IMR-90 (cell line): Measurements from ENCODE around the gene COL23A1. TPM values are rescaled to one million over a fixed set of nuclear protein-coding genes. Genes with fewer than 3 reads are reported as not detected.

ENCODE experiments used
- ATAC-seq: fragments of 200-7000 bp; cut with Tn5 transposase; 2 replicates; pipeline ENCODE4 v1.9.1; 2020; ENCODE audit warnings: low read depth, mild to moderate bottlenecking, moderate library complexity
- BruUV-seq: library from RNA; stranded (reverse); fragments of 400-500 nt; replicated peaks from 2 replicates; lab custom pipeline; 2021; lab: Mats Ljungman, UMichigan
- CTCF ChIA-PET: fragments of 300-600 bp; formaldehyde crosslinking; extraction: SDS; loops from one replicate; lab custom pipeline; 2021; ENCODE audit warnings: antibody characterized with exemption; lab: Yijun Ruan, JAX
- POLR2A ChIA-PET: fragments of 300-600 bp; sonication (Branson Sonifier 250); formaldehyde crosslinking; loops from one replicate; lab custom pipeline; 2022; ENCODE audit warnings: antibody characterized with exemption; ENCODE audit not compliant: unreplicated experiment; lab: Charles Lee
- DNase-seq: peaks from one replicate; pipeline ENCODE4 v3.0.0; 2013
- H2AFZ ChIP-seq: replicated peaks from 2 replicates; pipeline ENCODE3; 2013; ENCODE audit warnings: low read length, mild to moderate bottlenecking; ENCODE audit not compliant: poor library complexity
- H2AK5ac ChIP-seq: 2 replicates; pipeline ENCODE4 v1.6.1; 2013; ENCODE audit warnings: low read depth, low read length, inconsistent platforms
- H2AK9ac ChIP-seq: replicated peaks from 2 replicates; pipeline ENCODE3; 2013; ENCODE audit warnings: mild to moderate bottlenecking, low read depth, low read length, moderate library complexity; ENCODE audit not compliant: poor library complexity
- H2BK120ac ChIP-seq: 2 replicates; pipeline ENCODE4 v1.6.1; 2013; ENCODE audit warnings: low read depth, low read length, inconsistent platforms
- H2BK15ac ChIP-seq: 3 replicates; pipeline ENCODE4 v1.6.1; 2013; ENCODE audit warnings: low read depth, low read length, inconsistent platforms
- H2BK20ac ChIP-seq: 2 replicates; pipeline ENCODE4 v1.6.1; 2013; ENCODE audit warnings: low read depth, mild to moderate bottlenecking, inconsistent platforms, low read length, moderate library complexity
- H2BK5ac ChIP-seq: 2 replicates; pipeline ENCODE4 v1.6.1; 2013; ENCODE audit warnings: mild to moderate bottlenecking, low read depth, low read length, inconsistent platforms; ENCODE audit not compliant: poor library complexity, severe bottlenecking
- H3K14ac ChIP-seq: replicated peaks from 2 replicates; pipeline ENCODE4 v1.6.1; 2013; ENCODE audit warnings: low read depth, low read length, inconsistent platforms
- H3K18ac ChIP-seq: 2 replicates; pipeline ENCODE4 v1.6.1; 2013; ENCODE audit warnings: low read depth, low read length, control low read depth
- H3K23ac ChIP-seq: 2 replicates; pipeline ENCODE4 v1.6.1; 2013; ENCODE audit warnings: low read depth, low read length, inconsistent platforms
- H3K27ac ChIP-seq: 2 replicates; pipeline ENCODE4 v1.5.1; 2013; ENCODE audit warnings: mild to moderate bottlenecking, control low read depth, low read length; ENCODE audit not compliant: insufficient read depth
- H3K27me3 ChIP-seq: 2 replicates; pipeline ENCODE4 v1.6.1; 2013; ENCODE audit warnings: low read length; ENCODE audit not compliant: control insufficient read depth, insufficient read depth
- H3K36me3 ChIP-seq: 2 replicates; pipeline ENCODE4 v1.6.1; 2013; ENCODE audit warnings: low read length, mixed read lengths; ENCODE audit not compliant: control insufficient read depth, insufficient read depth
- H3K4ac ChIP-seq: 2 replicates; pipeline ENCODE4 v1.6.1; 2013; ENCODE audit warnings: low read depth, low read length, inconsistent platforms
- H3K4me1 ChIP-seq: 2 replicates; pipeline ENCODE4 v1.6.1; 2013; ENCODE audit warnings: low read length, mixed read lengths; ENCODE audit not compliant: control insufficient read depth, insufficient read depth
- H3K4me2 ChIP-seq: 2 replicates; pipeline ENCODE4 v1.6.1; 2013; ENCODE audit warnings: low read depth, mild to moderate bottlenecking, control low read depth, low read length, moderate library complexity
- H3K4me3 ChIP-seq: 2 replicates; pipeline ENCODE4 v1.5.1; 2013; ENCODE audit warnings: low read depth, mild to moderate bottlenecking, control low read depth, low read length, moderate library complexity; ENCODE audit not compliant: insufficient read depth
- H3K56ac ChIP-seq: 2 replicates; pipeline ENCODE4 v1.6.1; 2013; ENCODE audit warnings: low read length, inconsistent platforms; ENCODE audit not compliant: insufficient read depth; ENCODE audit errors: extremely low read depth
- H3K79me1 ChIP-seq, 2 experiments: 2 replicates each; pipeline ENCODE4 v1.6.1; 2013; ENCODE audit warnings: low read length in 2 of 2, inconsistent platforms in 1 of 2, low read depth in 1 of 2
- H3K9ac ChIP-seq: 2 replicates; pipeline ENCODE4 v1.6.1; 2013; ENCODE audit warnings: low read depth, low read length, control low read depth
- H3K9me1 ChIP-seq: 2 replicates; pipeline ENCODE4 v1.6.1; 2013; ENCODE audit warnings: low read length, inconsistent platforms; ENCODE audit not compliant: insufficient read depth
- H3K9me3 ChIP-seq: 2 replicates; pipeline ENCODE4 v1.6.1; 2013; ENCODE audit warnings: low read length; ENCODE audit not compliant: control insufficient read depth, insufficient read depth
- H4K20me1 ChIP-seq: 2 replicates; pipeline ENCODE4 v1.6.1; 2013; ENCODE audit warnings: low read length, inconsistent platforms; ENCODE audit not compliant: insufficient read depth
- H4K5ac ChIP-seq: 2 replicates; pipeline ENCODE4 v1.6.1; 2013; ENCODE audit warnings: mild to moderate bottlenecking, low read depth, low read length, control low read depth
- H4K8ac ChIP-seq, 2 experiments: 2 replicates each; pipeline ENCODE4 v1.6.1; 2013; ENCODE audit warnings: low read depth in 2 of 2, low read length in 2 of 2, control low read depth in 1 of 2, inconsistent platforms in 1 of 2
- H4K91ac ChIP-seq: 2 replicates; pipeline ENCODE4 v1.6.1; 2013; ENCODE audit warnings: low read depth, low read length, inconsistent platforms; ENCODE audit not compliant: insufficient read depth
- CEBPB ChIP-seq: IDR thresholded peaks from 2 replicates; pipeline ENCODE4 v1.6.1; 2012; ENCODE audit warnings: low read depth, low read length, improper control_type of control experiment
- ELK1 ChIP-seq: fragments of 150-350 bp; IDR thresholded peaks from 2 replicates; pipeline ENCODE4 v1.6.1; 2016; ENCODE audit warnings: low read depth, mild to moderate bottlenecking, low read length, moderate library complexity, borderline replicate concordance
- MXI1 ChIP-seq: IDR thresholded peaks from 2 replicates; pipeline ENCODE4 v1.6.1; 2012; ENCODE audit warnings: low read depth, mild to moderate bottlenecking, low read length, moderate library complexity, borderline replicate concordance
- RAD21 ChIP-seq: IDR thresholded peaks from 2 replicates; pipeline ENCODE4 v1.6.1; 2012; ENCODE audit warnings: low read length, improper control_type of control experiment
- RFX5 ChIP-seq: IDR thresholded peaks from 2 replicates; pipeline ENCODE4 v1.8.0; 2012; ENCODE audit warnings: low read depth, mild to moderate bottlenecking, low read length, moderate library complexity
- USF2 ChIP-seq: fragments of 150-350 bp; IDR thresholded peaks from 2 replicates; pipeline ENCODE4 v1.6.1; 2017; ENCODE audit warnings: mild to moderate bottlenecking, antibody characterized with exemption, low read length, low read depth
- WGBS, 2 experiments: methylation state at CpG; one replicate each; pipeline versions ENCODE4 v1.1.5 to v1.1.7; 2013; ENCODE audit warnings: missing lambda C conversion rate in 2 of 2; ENCODE audit not compliant: insufficient read length in 1 of 2; ENCODE audit errors: extremely low coverage in 2 of 2; 5-methylcytosine and 5-hydroxymethylcytosine counted together
- dilution Hi-C: fragments of 300-500 bp; cut with HindIII; formaldehyde crosslinking; loops from one replicate; pipeline ENCODE4 v1.14.3; 2018; ENCODE audit warnings: low sequenced_read_pairs; ENCODE audit not compliant: unreplicated experiment
- in situ Hi-C: fragments of 300-500 bp; cut with MboI; formaldehyde crosslinking; loops from 3 replicates; pipeline ENCODE4 v1.14.3; 2019; ENCODE audit warnings: low sequenced_read_pairs, inconsistent platforms, mixed read lengths
- intact Hi-C: fragments of 100-400 bp; cut with micrococcal nuclease; formaldehyde crosslinking; loops from 2 replicates; pipeline ENCODE4 v1.10.0; 2022
- polyA plus RNA-seq, 3 experiments: library from polyadenylated mRNA; depleted of rRNA; stranded (reverse); fragments of >200 nt; gene quantifications; 2 replicates each; pipeline ENCODE4 v1.2.3, GENCODE V29; 2012; ENCODE audit warnings: low replicate concordance in 1 of 3
- total RNA-seq: library from RNA; depleted of rRNA; stranded (reverse); fragments of >200 nt; gene quantifications from 2 replicates; pipeline ENCODE4 v1.2.3, GENCODE V29; 2012

COL23A1 gene
- total and polyA plus RNA-seq, 2 of the 4 experiments (the other 2 are of a cell fraction), result not detected

GRCh38 chr5:178380086-178380485, 210.1 kb downstream of the COL23A1 start:
- ChIA-PET POLR2A (no interaction called here), CTCF (interaction anchor here (0.6 kb wide), 1 partner anchor 321 kb away, joined by 6 read pairs; no protein-coding TSS in a partner anchor)
- no peaks in the 10 kb centered on the region for H3K27me3 ChIP-seq
- in situ Hi-C loops, result no loop called here
- H2AK9ac ChIP-seq, result no peak overlapping the region
- H3K79me1 ChIP-seq, result no peaks in the 10 kb centered on the region
- no peak overlapping the region for H3K56ac ChIP-seq
- no TSS peak for BruUV-seq
- no peak for ATAC-seq
- H2BK120ac ChIP-seq, result no peak overlapping the region
- H3K14ac ChIP-seq, result no peak overlapping the region
- no peak overlapping the region for H3K27ac ChIP-seq
- no peak overlapping the region for H3K18ac ChIP-seq
- peaks cover 25% of the 10 kb centered on the region for H3K9me3 ChIP-seq
- no peak for DNase-seq
- H3K9ac ChIP-seq, result no peak overlapping the region
- no peak overlapping the region for H3K4me3 ChIP-seq
- H2AFZ ChIP-seq, result no peak overlapping the region
- no CpG with 5 or more reads among the region's 2 CpGs for WGBS, 2 experiments
- H4K5ac ChIP-seq, result no peak overlapping the region
- no peaks in the 10 kb centered on the region for H4K20me1 ChIP-seq
- H4K8ac ChIP-seq, result no peak overlapping the region
- TF ChIP-seq CEBPB (no peak), MXI1 (no peak), ELK1 (no peak), RFX5 (no peak), RAD21 (no peak), USF2 (no peak)
- H3K23ac ChIP-seq, result no peak overlapping the region
- H2BK5ac ChIP-seq, result no peak overlapping the region
- H2BK15ac ChIP-seq, result no peak overlapping the region
- no peak overlapping the region for H3K4me2 ChIP-seq
- intact Hi-C loops, result no loop called here
- no peak overlapping the region for H4K91ac ChIP-seq
- H2AK5ac ChIP-seq, result no peak overlapping the region
- no peaks in the 10 kb centered on the region for H3K9me1 ChIP-seq
- dilution Hi-C loops, result no loop called here
- no peak overlapping the region for H2BK20ac ChIP-seq
- no peaks in the 10 kb centered on the region for H3K36me3 ChIP-seq
- peaks cover 4% of the 10 kb centered on the region; the same call in 1 of the 2 replicates for H3K4me1 ChIP-seq
- H3K4ac ChIP-seq, result no peak overlapping the region
